Measurements from ENCODE around the gene NIFK.
"Not testable (repeated sequence)": the region's sequence is repeated elsewhere in the genome, so short reads cannot be mapped to it uniquely, and the experiment has no call there.

NIFK gene

DNA sequence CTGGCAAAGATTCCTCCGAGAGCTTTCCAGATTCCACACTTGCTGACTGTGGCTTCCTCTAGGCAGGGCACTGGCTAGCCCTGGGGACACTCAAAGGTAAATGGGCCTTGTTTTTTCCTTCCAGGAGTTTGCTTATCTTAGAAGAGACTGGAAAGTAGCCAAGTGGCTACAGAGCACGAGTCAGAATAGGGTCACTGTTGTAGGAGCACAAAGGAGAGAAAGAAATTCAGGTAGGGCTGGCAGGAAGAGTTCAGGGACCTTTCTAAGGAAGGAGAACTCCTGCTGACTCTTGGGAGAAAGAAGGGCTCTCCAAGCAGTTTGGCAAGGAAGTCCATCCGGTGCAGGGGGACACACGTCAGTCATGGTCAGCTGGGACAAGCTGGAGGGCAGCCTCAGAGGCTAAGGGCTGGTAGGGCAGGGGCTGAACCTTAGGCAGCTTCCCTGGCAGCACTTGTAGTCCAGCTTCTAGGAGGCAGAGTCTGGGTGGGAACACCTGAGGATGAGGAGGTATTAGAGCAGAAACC, 39.5 kb downstream of the NIFK start:
- TF ChIP-seq, protein P1, sequence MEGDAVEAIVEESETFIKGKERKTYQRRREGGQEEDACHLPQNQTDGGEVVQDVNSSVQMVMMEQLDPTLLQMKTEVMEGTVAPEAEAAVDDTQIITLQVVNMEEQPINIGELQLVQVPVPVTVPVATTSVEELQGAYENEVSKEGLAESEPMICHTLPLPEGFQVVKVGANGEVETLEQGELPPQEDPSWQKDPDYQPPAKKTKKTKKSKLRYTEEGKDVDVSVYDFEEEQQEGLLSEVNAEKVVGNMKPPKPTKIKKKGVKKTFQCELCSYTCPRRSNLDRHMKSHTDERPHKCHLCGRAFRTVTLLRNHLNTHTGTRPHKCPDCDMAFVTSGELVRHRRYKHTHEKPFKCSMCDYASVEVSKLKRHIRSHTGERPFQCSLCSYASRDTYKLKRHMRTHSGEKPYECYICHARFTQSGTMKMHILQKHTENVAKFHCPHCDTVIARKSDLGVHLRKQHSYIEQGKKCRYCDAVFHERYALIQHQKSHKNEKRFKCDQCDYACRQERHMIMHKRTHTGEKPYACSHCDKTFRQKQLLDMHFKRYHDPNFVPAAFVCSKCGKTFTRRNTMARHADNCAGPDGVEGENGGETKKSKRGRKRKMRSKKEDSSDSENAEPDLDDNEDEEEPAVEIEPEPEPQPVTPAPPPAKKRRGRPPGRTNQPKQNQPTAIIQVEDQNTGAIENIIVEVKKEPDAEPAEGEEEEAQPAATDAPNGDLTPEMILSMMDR (conservative IDR thresholded peaks at IDR 0.05; ENCODE audit: low read depth, low read length), result no peak
- Histone ChIP-seq H3K4me2 (no peak overlapping the region), H3K36me3 (ENCODE audit: insufficient read depth) (no peaks in the 10 kb centered on the region), H3K4me3 (IDR thresholded peaks at IDR 0.05; ENCODE audit: insufficient read depth, low read depth, low read length) (no peak overlapping the region), H3K4me1 (ENCODE audit: low read depth, poor library complexity, severe bottlenecking) (no peaks in the 10 kb centered on the region), H3K27ac (no peak overlapping the region), H3K79me2 (ENCODE audit: insufficient read depth, low read depth) (no peaks in the 10 kb centered on the region), H3K27me3 (ENCODE audit: insufficient read depth, low read depth) (no peaks in the 10 kb centered on the region), H3K9ac (no peak overlapping the region), H2AFZ (ENCODE audit: low read depth) (no peak overlapping the region), H4K20me1 (ENCODE audit: insufficient read depth) (no peaks in the 10 kb centered on the region)

DNA sequence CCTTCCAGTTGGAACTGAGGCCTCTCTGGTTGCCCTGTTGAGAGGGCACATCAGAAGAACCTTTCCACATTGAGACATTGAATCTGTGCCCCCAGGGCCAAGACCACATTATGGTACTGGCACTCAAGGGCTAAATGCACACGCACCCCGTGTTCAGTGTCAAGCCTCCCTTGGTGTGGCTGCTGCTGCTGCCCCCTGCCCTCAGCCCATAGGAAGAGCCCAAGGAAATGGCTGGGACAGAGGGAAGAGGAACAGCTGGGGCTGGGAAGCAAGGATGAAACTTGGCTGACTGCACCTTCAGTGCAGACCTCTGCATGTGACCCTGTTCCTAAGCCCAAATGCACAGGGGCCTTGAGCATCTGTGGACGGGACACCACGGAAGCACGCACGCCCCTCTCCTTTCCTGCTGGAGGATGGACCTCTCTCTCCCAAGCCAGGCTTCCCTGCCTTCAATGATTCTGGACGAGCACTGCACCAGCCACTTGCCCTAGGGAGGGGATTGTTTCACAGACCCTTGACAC, 40.2 kb downstream of the NIFK start:
- H2AFZ ChIP-seq (ENCODE audit: low read depth), result no peak overlapping the region

DNA sequence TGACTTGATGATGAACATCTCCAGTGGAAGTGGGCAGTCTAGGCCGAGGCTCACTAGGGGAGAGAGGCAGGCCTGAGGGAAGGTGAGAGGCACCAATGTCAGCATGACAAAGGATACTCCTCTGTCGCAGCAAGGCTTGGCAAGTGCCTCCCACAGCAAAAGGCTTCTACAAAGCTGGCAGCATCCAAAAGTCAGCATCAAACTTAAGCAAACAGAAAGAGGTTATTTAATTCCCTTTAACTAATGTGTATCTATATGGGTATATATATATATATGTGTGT, 41.6 kb downstream of the NIFK start:
- H3K9ac ChIP-seq, result no peak overlapping the region
- H3K4me1 ChIP-seq (ENCODE audit: low read depth, poor library complexity, severe bottlenecking), result no peaks in the 10 kb centered on the region
- H2AFZ ChIP-seq (ENCODE audit: low read depth), result no peak overlapping the region
- TF ChIP-seq, protein P1 (conservative IDR thresholded peaks at IDR 0.05; ENCODE audit: low read depth, low read length), result no peak
- H3K27me3 ChIP-seq (ENCODE audit: insufficient read depth, low read depth), result no peaks in the 10 kb centered on the region
- no peak overlapping the region for H3K4me2 ChIP-seq
- H4K20me1 ChIP-seq (ENCODE audit: insufficient read depth), result no peaks in the 10 kb centered on the region
- H3K36me3 ChIP-seq (ENCODE audit: insufficient read depth), result no peaks in the 10 kb centered on the region
- no peak overlapping the region for H3K27ac ChIP-seq
- H3K79me2 ChIP-seq (ENCODE audit: insufficient read depth, low read depth), result no peaks in the 10 kb centered on the region
- no peak overlapping the region for H3K4me3 ChIP-seq (IDR thresholded peaks at IDR 0.05; ENCODE audit: insufficient read depth, low read depth, low read length)

More for the DNA sequence above, 40.2 kb downstream of the NIFK start:
- Histone ChIP-seq H3K4me3 (IDR thresholded peaks at IDR 0.05; ENCODE audit: insufficient read depth, low read depth, low read length) (no peak overlapping the region), H3K27ac (no peak overlapping the region), H3K4me1 (ENCODE audit: low read depth, poor library complexity, severe bottlenecking) (no peaks in the 10 kb centered on the region), H3K4me2 (no peak overlapping the region), H3K27me3 (ENCODE audit: insufficient read depth, low read depth) (no peaks in the 10 kb centered on the region), H3K9ac (no peak overlapping the region), H4K20me1 (ENCODE audit: insufficient read depth) (no peaks in the 10 kb centered on the region), H3K79me2 (ENCODE audit: insufficient read depth, low read depth) (no peaks in the 10 kb centered on the region), H3K36me3 (ENCODE audit: insufficient read depth) (no peaks in the 10 kb centered on the region)
- TF ChIP-seq, protein P1 (conservative IDR thresholded peaks at IDR 0.05; ENCODE audit: low read depth, low read length), result no peak

DNA sequence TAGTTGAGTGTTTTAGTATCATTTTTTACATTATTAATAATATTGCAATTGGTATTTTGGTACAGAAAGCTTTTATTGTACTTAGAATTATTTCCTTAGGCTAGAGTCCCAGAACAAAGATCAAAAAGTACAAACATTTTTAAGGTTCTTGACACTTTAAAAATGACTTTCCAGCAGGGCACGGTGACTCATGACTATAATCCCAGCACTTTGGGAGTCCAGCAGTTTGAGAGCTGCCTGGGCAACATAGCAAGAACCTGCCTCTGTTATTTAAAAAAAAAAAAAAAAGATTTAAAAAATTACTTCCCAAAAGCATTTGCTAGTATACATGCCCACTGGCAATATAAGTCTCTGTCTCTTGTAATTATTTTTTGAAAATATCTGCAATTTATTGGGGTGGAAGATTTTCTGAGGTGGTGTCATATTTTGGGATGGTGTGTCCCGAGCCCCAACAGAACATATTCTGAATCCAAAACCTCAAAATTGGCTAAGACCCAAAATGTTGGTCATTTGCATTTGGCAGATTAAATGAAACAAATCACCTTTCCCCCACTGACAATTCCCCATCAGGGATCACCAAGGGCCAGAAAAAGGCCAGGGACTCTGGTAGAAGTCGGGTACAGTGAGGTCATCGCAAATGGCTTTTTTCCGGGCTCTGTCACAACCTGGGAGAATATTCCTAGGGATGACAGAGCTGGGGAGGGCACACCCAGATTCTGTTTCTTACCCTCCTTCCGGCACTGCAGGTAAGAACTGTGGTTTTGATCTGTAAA, 42.1 kb downstream of the NIFK start:
- no peak overlapping the region for H3K4me2 ChIP-seq
- H3K36me3 ChIP-seq (ENCODE audit: insufficient read depth), result no peaks in the 10 kb centered on the region
- H2AFZ ChIP-seq (ENCODE audit: low read depth), result no peak overlapping the region
- H3K4me1 ChIP-seq (ENCODE audit: low read depth, poor library complexity, severe bottlenecking), result no peaks in the 10 kb centered on the region
- no peak overlapping the region for H3K9ac ChIP-seq
- no peak overlapping the region for H3K27ac ChIP-seq
- H3K27me3 ChIP-seq (ENCODE audit: insufficient read depth, low read depth), result no peaks in the 10 kb centered on the region
- no peaks in the 10 kb centered on the region for H3K79me2 ChIP-seq (ENCODE audit: insufficient read depth, low read depth)
- H4K20me1 ChIP-seq (ENCODE audit: insufficient read depth), result no peaks in the 10 kb centered on the region
- TF ChIP-seq, protein P1 (conservative IDR thresholded peaks at IDR 0.05; ENCODE audit: low read depth, low read length), result no peak
- H3K4me3 ChIP-seq (IDR thresholded peaks at IDR 0.05; ENCODE audit: insufficient read depth, low read depth, low read length), result no peak overlapping the region

DNA sequence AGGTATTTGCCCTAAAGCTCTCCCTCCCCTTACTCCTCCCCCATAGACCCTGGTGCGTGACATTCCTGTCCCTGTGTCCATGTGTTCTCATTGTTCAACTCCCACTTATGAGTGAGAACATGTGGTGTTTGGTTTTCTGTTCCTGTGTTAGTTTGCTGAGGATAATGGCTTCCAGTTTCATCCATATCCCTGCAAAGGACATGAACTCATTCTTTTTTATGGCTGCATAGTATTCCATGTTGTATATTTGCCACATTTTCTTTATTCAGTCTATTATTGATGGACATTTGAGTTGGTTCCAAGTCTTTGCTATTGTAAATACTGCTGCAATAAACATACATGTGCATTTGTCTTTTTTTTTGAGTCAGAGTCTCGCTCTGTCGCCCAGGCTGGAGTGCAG, 46.1 kb downstream of the NIFK start:
- H3K27me3 ChIP-seq (ENCODE audit: insufficient read depth, low read depth); H3K4me1 ChIP-seq (ENCODE audit: low read depth, poor library complexity, severe bottlenecking); H2AFZ ChIP-seq (ENCODE audit: low read depth); H3K4me3 ChIP-seq (IDR thresholded peaks at IDR 0.05; ENCODE audit: insufficient read depth, low read depth, low read length); H3K9ac ChIP-seq; H3K79me2 ChIP-seq (ENCODE audit: insufficient read depth, low read depth); H4K20me1 ChIP-seq (ENCODE audit: insufficient read depth); H3K36me3 ChIP-seq (ENCODE audit: insufficient read depth); H3K27ac ChIP-seq; H3K4me2 ChIP-seq: not testable (repeated sequence)

Measured in KMS-11 (cell line).